IMR-90 (cell line): ENCODE results near the gene LDHAL6B. TPM values are rescaled to one million over a fixed set of nuclear protein-coding genes. Genes with fewer than 3 reads are reported as not detected.
A peak's percentile ranks its signal among the peaks of the same experiment; 100 is the strongest.

Experiments used
- ATAC-seq: fragments of 200-7000 bp; cut with Tn5 transposase; 2 replicates; pipeline ENCODE4 v1.9.1; 2020; ENCODE audit warnings: low read depth, mild to moderate bottlenecking, moderate library complexity
- BruUV-seq: library from RNA; stranded (reverse); fragments of 400-500 nt; replicated peaks from 2 replicates; lab custom pipeline; 2021; lab: Mats Ljungman, UMichigan
- CTCF ChIA-PET: fragments of 300-600 bp; formaldehyde crosslinking; extraction: SDS; loops from one replicate; lab custom pipeline; 2021; ENCODE audit warnings: antibody characterized with exemption; lab: Yijun Ruan, JAX
- POLR2A ChIA-PET: fragments of 300-600 bp; sonication (Branson Sonifier 250); formaldehyde crosslinking; loops from one replicate; lab custom pipeline; 2022; ENCODE audit warnings: antibody characterized with exemption; ENCODE audit not compliant: unreplicated experiment; lab: Charles Lee
- DNase-seq: peaks from one replicate; pipeline ENCODE4 v3.0.0; 2013
- H2AFZ ChIP-seq: replicated peaks from 2 replicates; pipeline ENCODE3; 2013; ENCODE audit warnings: low read length, mild to moderate bottlenecking; ENCODE audit not compliant: poor library complexity
- H2AK5ac ChIP-seq: 2 replicates; pipeline ENCODE4 v1.6.1; 2013; ENCODE audit warnings: low read depth, low read length, inconsistent platforms
- H2AK9ac ChIP-seq: replicated peaks from 2 replicates; pipeline ENCODE3; 2013; ENCODE audit warnings: mild to moderate bottlenecking, low read depth, low read length, moderate library complexity; ENCODE audit not compliant: poor library complexity
- H2BK120ac ChIP-seq: 2 replicates; pipeline ENCODE4 v1.6.1; 2013; ENCODE audit warnings: low read depth, low read length, inconsistent platforms
- H2BK15ac ChIP-seq: 3 replicates; pipeline ENCODE4 v1.6.1; 2013; ENCODE audit warnings: low read depth, low read length, inconsistent platforms
- H2BK20ac ChIP-seq: 2 replicates; pipeline ENCODE4 v1.6.1; 2013; ENCODE audit warnings: low read depth, mild to moderate bottlenecking, inconsistent platforms, low read length, moderate library complexity
- H2BK5ac ChIP-seq: 2 replicates; pipeline ENCODE4 v1.6.1; 2013; ENCODE audit warnings: mild to moderate bottlenecking, low read depth, low read length, inconsistent platforms; ENCODE audit not compliant: poor library complexity, severe bottlenecking
- H3K14ac ChIP-seq: replicated peaks from 2 replicates; pipeline ENCODE4 v1.6.1; 2013; ENCODE audit warnings: low read depth, low read length, inconsistent platforms
- H3K18ac ChIP-seq: 2 replicates; pipeline ENCODE4 v1.6.1; 2013; ENCODE audit warnings: low read depth, low read length, control low read depth
- H3K23ac ChIP-seq: 2 replicates; pipeline ENCODE4 v1.6.1; 2013; ENCODE audit warnings: low read depth, low read length, inconsistent platforms
- H3K27ac ChIP-seq: 2 replicates; pipeline ENCODE4 v1.5.1; 2013; ENCODE audit warnings: mild to moderate bottlenecking, control low read depth, low read length; ENCODE audit not compliant: insufficient read depth
- H3K27me3 ChIP-seq: 2 replicates; pipeline ENCODE4 v1.6.1; 2013; ENCODE audit warnings: low read length; ENCODE audit not compliant: control insufficient read depth, insufficient read depth
- H3K36me3 ChIP-seq: 2 replicates; pipeline ENCODE4 v1.6.1; 2013; ENCODE audit warnings: low read length, mixed read lengths; ENCODE audit not compliant: control insufficient read depth, insufficient read depth
- H3K4ac ChIP-seq: 2 replicates; pipeline ENCODE4 v1.6.1; 2013; ENCODE audit warnings: low read depth, low read length, inconsistent platforms
- H3K4me1 ChIP-seq: 2 replicates; pipeline ENCODE4 v1.6.1; 2013; ENCODE audit warnings: low read length, mixed read lengths; ENCODE audit not compliant: control insufficient read depth, insufficient read depth
- H3K4me2 ChIP-seq: 2 replicates; pipeline ENCODE4 v1.6.1; 2013; ENCODE audit warnings: low read depth, mild to moderate bottlenecking, control low read depth, low read length, moderate library complexity
- H3K4me3 ChIP-seq: 2 replicates; pipeline ENCODE4 v1.5.1; 2013; ENCODE audit warnings: low read depth, mild to moderate bottlenecking, control low read depth, low read length, moderate library complexity; ENCODE audit not compliant: insufficient read depth
- H3K56ac ChIP-seq: 2 replicates; pipeline ENCODE4 v1.6.1; 2013; ENCODE audit warnings: low read length, inconsistent platforms; ENCODE audit not compliant: insufficient read depth; ENCODE audit errors: extremely low read depth
- H3K79me1 ChIP-seq, 2 experiments: 2 replicates each; pipeline ENCODE4 v1.6.1; 2013; ENCODE audit warnings: low read length in 2 of 2, inconsistent platforms in 1 of 2, low read depth in 1 of 2
- H3K9ac ChIP-seq: 2 replicates; pipeline ENCODE4 v1.6.1; 2013; ENCODE audit warnings: low read depth, low read length, control low read depth
- H3K9me1 ChIP-seq: 2 replicates; pipeline ENCODE4 v1.6.1; 2013; ENCODE audit warnings: low read length, inconsistent platforms; ENCODE audit not compliant: insufficient read depth
- H3K9me3 ChIP-seq: 2 replicates; pipeline ENCODE4 v1.6.1; 2013; ENCODE audit warnings: low read length; ENCODE audit not compliant: control insufficient read depth, insufficient read depth
- H4K20me1 ChIP-seq: 2 replicates; pipeline ENCODE4 v1.6.1; 2013; ENCODE audit warnings: low read length, inconsistent platforms; ENCODE audit not compliant: insufficient read depth
- H4K5ac ChIP-seq: 2 replicates; pipeline ENCODE4 v1.6.1; 2013; ENCODE audit warnings: mild to moderate bottlenecking, low read depth, low read length, control low read depth
- H4K8ac ChIP-seq, 2 experiments: 2 replicates each; pipeline ENCODE4 v1.6.1; 2013; ENCODE audit warnings: low read depth in 2 of 2, low read length in 2 of 2, control low read depth in 1 of 2, inconsistent platforms in 1 of 2
- H4K91ac ChIP-seq: 2 replicates; pipeline ENCODE4 v1.6.1; 2013; ENCODE audit warnings: low read depth, low read length, inconsistent platforms; ENCODE audit not compliant: insufficient read depth
- CHD1 ChIP-seq: IDR thresholded peaks from 2 replicates; pipeline ENCODE4 v1.6.1; 2012; ENCODE audit warnings: low read depth, low read length, improper control_type of control experiment
- MXI1 ChIP-seq: IDR thresholded peaks from 2 replicates; pipeline ENCODE4 v1.6.1; 2012; ENCODE audit warnings: low read depth, mild to moderate bottlenecking, low read length, moderate library complexity, borderline replicate concordance
- POLR2A ChIP-seq: IDR thresholded peaks from 2 replicates; pipeline ENCODE4 v1.6.1; 2012; ENCODE audit warnings: mild to moderate bottlenecking, low read depth, low read length
- WGBS, 2 experiments: methylation state at CpG; one replicate each; pipeline versions ENCODE4 v1.1.5 to v1.1.7; 2013; ENCODE audit warnings: missing lambda C conversion rate in 2 of 2; ENCODE audit not compliant: insufficient read length in 1 of 2; ENCODE audit errors: extremely low coverage in 2 of 2; 5-methylcytosine and 5-hydroxymethylcytosine counted together
- dilution Hi-C: fragments of 300-500 bp; cut with HindIII; formaldehyde crosslinking; loops from one replicate; pipeline ENCODE4 v1.14.3; 2018; ENCODE audit warnings: low sequenced_read_pairs; ENCODE audit not compliant: unreplicated experiment
- in situ Hi-C: fragments of 300-500 bp; cut with MboI; formaldehyde crosslinking; loops from 3 replicates; pipeline ENCODE4 v1.14.3; 2019; ENCODE audit warnings: low sequenced_read_pairs, inconsistent platforms, mixed read lengths
- intact Hi-C: fragments of 100-400 bp; cut with micrococcal nuclease; formaldehyde crosslinking; loops from 2 replicates; pipeline ENCODE4 v1.10.0; 2022
- polyA plus RNA-seq, 3 experiments: library from polyadenylated mRNA; depleted of rRNA; stranded (reverse); fragments of >200 nt; gene quantifications; 2 replicates each; pipeline ENCODE4 v1.2.3, GENCODE V29; 2012; ENCODE audit warnings: low replicate concordance in 1 of 3
- total RNA-seq: library from RNA; depleted of rRNA; stranded (reverse); fragments of >200 nt; gene quantifications from 2 replicates; pipeline ENCODE4 v1.2.3, GENCODE V29; 2012
- TF ChIP-seq, protein P1 (sequence below): conservative IDR thresholded peaks from 2 replicates; pipeline ENCODE4 v1.5.1; 2012; ENCODE audit warnings: mild to moderate bottlenecking, low read depth, low read length, improper control_type of control experiment

Gene LDHAL6B
- total and polyA plus RNA-seq, 2 of the 4 experiments (the other 2 are of a cell fraction): not detected

DNA sequence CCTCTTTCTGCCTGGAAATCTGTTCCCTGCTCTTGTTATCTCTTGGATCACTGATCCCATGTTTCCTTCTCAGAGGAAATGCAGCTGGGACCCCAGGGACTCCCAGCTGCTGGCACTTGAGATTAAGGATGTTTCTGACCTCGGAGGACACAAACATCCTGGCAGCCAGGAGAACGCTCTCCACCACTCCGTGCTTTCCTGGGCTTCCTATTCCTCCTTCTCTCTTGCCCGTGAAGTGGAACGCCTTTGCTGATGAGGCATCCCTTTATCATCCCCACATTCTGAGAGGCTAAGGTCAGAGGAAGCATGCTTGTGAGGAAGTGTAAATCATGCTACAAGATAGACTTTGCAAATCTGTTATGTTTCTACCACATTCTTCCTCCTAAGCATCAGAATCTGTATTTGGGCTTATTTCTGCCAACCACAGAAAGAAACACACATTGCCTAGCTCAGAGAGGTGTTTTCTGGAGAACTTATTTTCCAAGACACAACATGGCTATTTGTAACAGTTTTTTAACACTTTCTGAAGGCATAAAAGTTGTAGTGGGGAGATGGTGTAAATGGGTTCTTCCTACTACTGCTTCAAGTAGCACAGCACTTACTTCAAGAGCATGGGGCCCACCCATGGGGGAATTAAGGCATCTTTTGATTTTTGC lies 25.6 kb upstream of the LDHAL6B start (continued):
- no peak for TF ChIP-seq CHD1
- no peak for TF ChIP-seq POLR2A

DNA sequence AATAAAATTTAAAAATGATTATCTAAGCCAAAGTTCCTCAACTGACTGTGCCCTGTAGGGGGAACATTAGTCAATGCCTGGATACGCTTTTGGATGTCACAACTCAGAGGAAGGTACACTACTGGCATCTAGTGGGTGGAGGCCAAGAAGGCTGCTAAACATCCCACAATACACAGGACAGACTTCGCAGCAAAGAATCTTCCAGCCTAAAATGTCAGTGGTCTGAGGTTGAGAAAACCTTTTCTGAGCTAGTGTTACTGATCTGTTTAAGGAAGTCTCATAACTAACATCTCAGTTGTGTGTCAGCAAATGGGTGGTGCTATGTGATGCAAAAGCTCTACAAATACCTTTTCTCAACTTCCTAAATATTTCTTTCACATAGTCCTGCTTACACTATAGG lies 20.9 kb upstream of the LDHAL6B start:
- Histone ChIP-seq H3K4me1 (peaks cover 2% of the 10 kb centered on the region; the same call in 1 of the 2 replicates), H3K18ac (no peak overlapping the region), H3K23ac (no peak overlapping the region), H3K9me1 (peaks cover 8% of the 10 kb centered on the region; the same call in 1 of the 2 replicates), H3K9ac (no peak overlapping the region), H2BK5ac (peak overlapping the region; percentile 26), H3K79me1 (peaks cover 8 to 24% of the 10 kb centered on the region in 2 experiments; a peak in 3 of 4 replicates), H3K4ac (0 out of 2 replicates have a peak overlapping the region, but pooled peaks have one; percentile 50), H3K27ac (no peak overlapping the region), H4K5ac (no peak overlapping the region), H3K27me3 (no peaks in the 10 kb centered on the region), H2AFZ (no peak overlapping the region), H3K14ac (0 out of 2 replicates have a peak overlapping the region, but pooled peaks have one; percentile 46), H3K56ac (no peak overlapping the region), H3K9me3 (peaks cover 5% of the 10 kb centered on the region), H4K8ac (no peak overlapping the region), H3K4me3 (no peak overlapping the region), H4K20me1 (no peaks in the 10 kb centered on the region), H2BK15ac (peak overlapping the region; percentile 11; the same call in 1 of the 3 replicates), H4K91ac (0 out of 2 replicates have a peak overlapping the region, but pooled peaks have one; percentile 6), H2AK9ac (no peak overlapping the region), H3K4me2 (no peak overlapping the region), H2AK5ac (peak overlapping the region; percentile 79; the same call in 1 of the 2 replicates), H2BK120ac (0 out of 2 replicates have a peak overlapping the region, but pooled peaks have one; percentile 1), H3K36me3 (peaks cover 7% of the 10 kb centered on the region; the same call in 1 of the 2 replicates), H2BK20ac (peak overlapping the region; percentile 1; the same call in 1 of the 2 replicates)
- no peak for ATAC-seq
- POLR2A ChIA-PET: no interaction called here
- in situ Hi-C loops: no loop called here
- DNase-seq: no peak
- WGBS, 2 experiments: no CpG with 5 or more reads among the region's 2 CpGs
- intact Hi-C loops: no loop called here
- TF ChIP-seq, protein P1, sequence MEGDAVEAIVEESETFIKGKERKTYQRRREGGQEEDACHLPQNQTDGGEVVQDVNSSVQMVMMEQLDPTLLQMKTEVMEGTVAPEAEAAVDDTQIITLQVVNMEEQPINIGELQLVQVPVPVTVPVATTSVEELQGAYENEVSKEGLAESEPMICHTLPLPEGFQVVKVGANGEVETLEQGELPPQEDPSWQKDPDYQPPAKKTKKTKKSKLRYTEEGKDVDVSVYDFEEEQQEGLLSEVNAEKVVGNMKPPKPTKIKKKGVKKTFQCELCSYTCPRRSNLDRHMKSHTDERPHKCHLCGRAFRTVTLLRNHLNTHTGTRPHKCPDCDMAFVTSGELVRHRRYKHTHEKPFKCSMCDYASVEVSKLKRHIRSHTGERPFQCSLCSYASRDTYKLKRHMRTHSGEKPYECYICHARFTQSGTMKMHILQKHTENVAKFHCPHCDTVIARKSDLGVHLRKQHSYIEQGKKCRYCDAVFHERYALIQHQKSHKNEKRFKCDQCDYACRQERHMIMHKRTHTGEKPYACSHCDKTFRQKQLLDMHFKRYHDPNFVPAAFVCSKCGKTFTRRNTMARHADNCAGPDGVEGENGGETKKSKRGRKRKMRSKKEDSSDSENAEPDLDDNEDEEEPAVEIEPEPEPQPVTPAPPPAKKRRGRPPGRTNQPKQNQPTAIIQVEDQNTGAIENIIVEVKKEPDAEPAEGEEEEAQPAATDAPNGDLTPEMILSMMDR: 0 out of 2 replicates have a peak, but pooled peaks have one; percentile 2
- no peak for TF ChIP-seq MXI1
- dilution Hi-C loops: no loop called here
- no TSS peak for BruUV-seq
- CTCF ChIA-PET: no interaction called here
